Mesothelial cell of epicardium (in vitro differentiated cells): ENCODE measurements around the gene NLRC4. TPM values are rescaled to one million over a fixed set of nuclear protein-coding genes. Genes with fewer than 3 reads are reported as not detected.
A peak's percentile ranks its signal among the peaks of the same experiment; 100 is the strongest.

ENCODE experiments used
- DNase-seq, 2 experiments: peaks; one replicate each; pipeline ENCODE4 v3.0.0; 2021; ENCODE audit warnings: low spot score in 2 of 2; ENCODE audit not compliant: unreplicated experiment in 2 of 2
- H3K27ac Mint-ChIP-seq: 2 replicates; pipeline ENCODE4 v1.8.0; 2021; ENCODE audit warnings: mixed read lengths
- H3K27me3 Mint-ChIP-seq: 2 replicates; pipeline ENCODE4 v1.8.0; 2021; ENCODE audit warnings: low read depth, mixed read lengths
- H3K36me3 Mint-ChIP-seq: 2 replicates; pipeline ENCODE4 v1.8.0; 2021; ENCODE audit warnings: mixed read lengths
- H3K4me1 Mint-ChIP-seq: 2 replicates; pipeline ENCODE4 v1.8.0; 2021; ENCODE audit warnings: mixed read lengths
- H3K4me3 Mint-ChIP-seq: 2 replicates; pipeline ENCODE4 v1.8.0; 2021; ENCODE audit warnings: mild to moderate bottlenecking, moderate library complexity, mixed read lengths
- H3K9me3 Mint-ChIP-seq: 2 replicates; pipeline ENCODE4 v1.8.0; 2021; ENCODE audit warnings: mixed read lengths
- CTCF ChIP-seq: fragments of 200-600 bp; sonication (generic); IDR thresholded peaks from one replicate; pipeline ENCODE4 v1.5.0; 2021; ENCODE audit warnings: antibody characterized with exemption; ENCODE audit not compliant: unreplicated experiment
- total RNA-seq: library from RNA; stranded (reverse); gene quantifications from 3 replicates; pipeline ENCODE4 v1.2.1, GENCODE V29; 2021

NLRC4 gene
- total RNA-seq, 1 donor from 2014 or later = not detected

DNA sequence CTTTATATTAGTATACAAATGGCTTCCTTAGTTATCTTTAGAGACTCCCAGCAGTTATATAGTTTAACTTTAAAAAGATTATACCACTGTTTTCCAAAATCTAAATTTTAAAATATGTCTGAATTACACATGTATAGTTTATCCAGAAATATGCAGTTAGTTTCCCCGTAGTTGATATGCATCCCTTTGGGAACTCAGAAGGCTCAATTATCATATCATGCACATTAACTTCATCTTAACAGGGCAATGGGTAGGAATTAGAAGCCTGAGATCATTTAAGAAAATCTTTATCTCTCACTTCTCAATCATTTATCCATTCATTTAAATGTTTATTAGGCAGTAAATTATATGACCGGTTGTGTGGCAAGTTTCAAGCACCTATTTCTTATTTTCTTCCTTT, 27.2 kb downstream of the NLRC4 start:
- TF ChIP-seq CTCF = no peak
- DNase-seq = no peak
- H3K27me3 Mint-ChIP-seq = no peaks in the 10 kb centered on the region
- H3K9me3 Mint-ChIP-seq = peaks cover 5% of the 10 kb centered on the region
- peak overlapping the region; percentile 39 for H3K27ac Mint-ChIP-seq
- H3K36me3 Mint-ChIP-seq = peaks cover 15% of the 10 kb centered on the region
- no peak overlapping the region for H3K4me3 Mint-ChIP-seq
- peaks cover 28% of the 10 kb centered on the region for H3K4me1 Mint-ChIP-seq

DNA sequence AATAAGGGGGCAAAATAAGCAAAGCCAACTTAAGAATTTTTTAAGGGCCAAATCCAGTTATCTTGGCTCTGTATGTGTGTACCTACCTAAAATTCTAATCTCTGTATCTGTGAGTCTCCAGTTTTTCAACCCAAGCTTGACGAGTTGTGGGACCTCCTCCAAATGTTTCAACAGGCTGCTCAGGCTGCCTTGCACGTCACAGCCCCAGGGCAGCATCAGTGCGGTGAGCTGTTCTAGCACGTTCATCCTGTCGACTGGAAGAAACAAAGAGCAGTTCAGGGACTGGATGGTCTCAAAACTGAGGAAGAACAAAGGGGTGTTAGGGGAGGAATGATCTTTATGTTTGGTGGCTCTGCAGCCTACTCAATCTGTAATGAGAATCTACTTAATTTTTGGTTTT, 29.4 kb downstream of the NLRC4 start:
- peaks cover 28% of the 10 kb centered on the region for H3K4me1 Mint-ChIP-seq
- TF ChIP-seq CTCF = no peak
- H3K4me3 Mint-ChIP-seq = no peak overlapping the region
- DNase-seq = no peak
- peaks cover 5% of the 10 kb centered on the region for H3K9me3 Mint-ChIP-seq
- H3K36me3 Mint-ChIP-seq = peaks cover 15% of the 10 kb centered on the region
- H3K27me3 Mint-ChIP-seq = no peaks in the 10 kb centered on the region
- H3K27ac Mint-ChIP-seq = peak overlapping the region; percentile 81

DNA sequence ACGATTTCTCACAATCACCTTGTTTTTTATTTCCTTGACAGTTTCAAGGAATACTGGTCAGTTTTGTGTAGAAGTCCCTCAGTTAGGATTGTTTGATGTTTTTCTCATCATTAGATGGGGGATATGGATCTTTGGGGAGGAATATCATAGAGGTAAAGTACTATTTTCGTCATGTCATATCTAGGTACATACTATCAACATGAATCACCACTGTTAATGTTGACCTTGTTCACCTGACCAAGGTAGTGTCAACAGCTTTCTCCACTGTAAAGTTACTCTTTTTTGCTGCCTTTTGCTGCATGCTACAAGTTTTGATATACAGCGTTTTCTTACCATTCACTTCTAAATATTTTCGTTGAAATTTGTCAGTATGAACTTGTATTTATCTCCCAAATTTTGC, 32.7 kb downstream of the NLRC4 start:
- H3K27ac Mint-ChIP-seq = no peak overlapping the region
- H3K27me3 Mint-ChIP-seq = no peaks in the 10 kb centered on the region
- peaks cover 13% of the 10 kb centered on the region for H3K36me3 Mint-ChIP-seq
- H3K4me1 Mint-ChIP-seq = peaks cover 30% of the 10 kb centered on the region
- no peak overlapping the region for H3K4me3 Mint-ChIP-seq
- no peak for DNase-seq
- no peak for TF ChIP-seq CTCF
- peaks cover 5% of the 10 kb centered on the region for H3K9me3 Mint-ChIP-seq

GRCh38 chr2:32229635-32230034, 35.1 kb downstream of the NLRC4 start:
- Mint-ChIP-seq H3K27ac (peak overlapping the region; percentile 36), H3K36me3 (peaks cover 18% of the 10 kb centered on the region), H3K4me1 (peaks cover 19% of the 10 kb centered on the region), H3K9me3 (peaks cover 4% of the 10 kb centered on the region), H3K4me3 (no peak overlapping the region), H3K27me3 (no peaks in the 10 kb centered on the region)
- DNase-seq = no peak
- TF ChIP-seq CTCF = no peak

DNA sequence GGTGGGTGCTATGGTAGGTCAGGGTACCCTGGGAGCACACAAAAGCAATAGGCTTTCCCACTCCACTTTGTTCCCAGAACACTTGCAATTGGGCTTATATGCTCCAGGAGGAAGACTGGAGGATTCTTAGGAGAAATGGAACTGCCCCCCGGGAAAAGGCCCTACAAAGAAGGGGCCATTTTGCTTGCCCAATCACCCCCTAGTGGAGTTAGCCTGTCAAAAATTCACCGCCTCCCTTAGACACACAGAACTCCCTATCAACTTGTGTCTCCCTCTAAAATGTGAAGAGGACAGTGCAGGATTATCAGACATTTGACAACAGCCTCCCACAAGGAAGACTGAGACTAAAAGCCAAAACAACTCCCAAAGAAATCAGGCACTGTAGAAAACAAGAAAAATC, 36.5 kb downstream of the NLRC4 start:
- Mint-ChIP-seq H3K9me3 (peaks cover 4% of the 10 kb centered on the region), H3K27ac (peak overlapping the region; percentile 78), H3K36me3 (peaks cover 17% of the 10 kb centered on the region), H3K4me3 (no peak overlapping the region), H3K27me3 (no peaks in the 10 kb centered on the region), H3K4me1 (peaks cover 19% of the 10 kb centered on the region)
- TF ChIP-seq CTCF = no peak
- no peak for DNase-seq

DNA sequence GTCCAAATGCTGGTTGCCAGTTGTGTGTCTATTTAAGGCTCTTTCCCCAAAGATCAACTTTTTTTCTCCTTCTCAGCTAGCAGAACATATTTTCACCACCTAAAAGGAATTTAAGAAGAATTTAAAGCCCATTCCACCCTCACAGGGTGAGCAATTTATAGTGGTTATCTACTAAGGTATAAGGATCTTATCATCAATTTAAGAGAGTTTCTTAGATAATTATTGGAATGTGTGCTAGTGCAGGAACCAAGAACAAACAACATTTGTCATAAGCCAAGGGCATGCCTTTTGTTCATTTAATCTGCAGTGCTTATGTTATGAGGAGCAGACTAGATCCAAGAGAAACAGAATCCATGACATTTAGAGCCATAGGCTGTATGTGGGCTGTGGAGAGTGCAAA, 37.2 kb downstream of the NLRC4 start:
- H3K27ac Mint-ChIP-seq = peak overlapping the region; percentile 78
- H3K4me3 Mint-ChIP-seq = no peak overlapping the region
- TF ChIP-seq CTCF = no peak
- peaks cover 4% of the 10 kb centered on the region for H3K9me3 Mint-ChIP-seq
- peaks cover 21% of the 10 kb centered on the region for H3K36me3 Mint-ChIP-seq
- DNase-seq = no peak
- H3K4me1 Mint-ChIP-seq = peaks cover 19% of the 10 kb centered on the region
- no peaks in the 10 kb centered on the region for H3K27me3 Mint-ChIP-seq
